Jurkat, Clone E6-1 (cell line): ENCODE results near the gene GNL3.
"Not testable (repeated sequence)": the region's sequence is repeated elsewhere in the genome, so short reads cannot be mapped to it uniquely, and the experiment has no call there.

ENCODE experiments used
- DNase-seq: peaks from one replicate; pipeline ENCODE4 v3.0.0-alpha.2; 2011; ENCODE audit warnings: low read depth, low spot score
- H3K4me3 ChIP-seq: 2 replicates; pipeline ENCODE4 v1.5.1; 2011; ENCODE audit warnings: mild to moderate bottlenecking, low read length, control low read depth, moderate library complexity

Gene GNL3

DNA sequence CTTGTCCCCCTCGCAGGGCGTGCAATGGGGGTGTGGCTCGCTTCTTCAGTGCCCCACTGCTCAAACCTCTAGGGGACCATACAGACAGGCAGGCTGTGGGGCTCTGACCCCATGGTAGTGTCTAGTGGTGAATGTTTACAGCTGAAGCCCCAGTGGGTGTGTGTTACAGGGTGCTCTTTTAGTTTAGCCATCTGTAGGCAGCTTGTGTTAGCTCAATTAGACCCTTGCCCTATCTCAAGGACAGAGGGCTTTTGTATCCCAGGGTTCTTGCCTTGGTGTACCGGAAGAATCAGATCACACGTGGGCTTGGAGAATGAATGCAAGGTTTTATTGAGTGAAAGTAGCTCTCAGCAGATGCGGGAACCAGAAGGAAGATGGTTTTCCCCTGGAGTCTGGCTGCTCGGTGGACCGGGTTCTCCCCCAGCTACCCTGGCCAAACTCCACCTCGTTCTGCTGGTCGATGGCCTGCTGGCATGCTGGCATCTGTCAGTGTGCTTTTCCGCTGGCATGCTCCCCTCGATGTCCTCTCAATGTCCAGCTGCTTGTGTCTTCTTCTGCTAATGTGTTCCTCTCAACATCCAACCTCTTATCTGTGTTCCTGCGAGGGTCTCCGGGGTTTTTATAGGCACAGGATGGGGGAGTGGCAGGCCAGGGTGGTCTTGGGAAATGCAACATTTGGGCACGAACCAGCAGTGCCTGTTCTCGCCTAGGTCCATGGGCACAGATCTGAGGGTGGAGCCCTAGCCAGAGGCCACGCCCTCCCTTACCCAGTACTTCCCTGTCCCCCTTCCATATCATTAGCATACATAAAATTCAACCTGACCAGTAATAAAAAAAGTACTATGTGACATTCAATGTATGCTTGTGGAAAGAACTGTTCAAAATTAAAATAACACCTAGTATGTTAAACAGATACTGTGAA, 26.7 kb downstream of the GNL3 start:
- no peak for DNase-seq
- no peak overlapping the region for H3K4me3 ChIP-seq

DNA sequence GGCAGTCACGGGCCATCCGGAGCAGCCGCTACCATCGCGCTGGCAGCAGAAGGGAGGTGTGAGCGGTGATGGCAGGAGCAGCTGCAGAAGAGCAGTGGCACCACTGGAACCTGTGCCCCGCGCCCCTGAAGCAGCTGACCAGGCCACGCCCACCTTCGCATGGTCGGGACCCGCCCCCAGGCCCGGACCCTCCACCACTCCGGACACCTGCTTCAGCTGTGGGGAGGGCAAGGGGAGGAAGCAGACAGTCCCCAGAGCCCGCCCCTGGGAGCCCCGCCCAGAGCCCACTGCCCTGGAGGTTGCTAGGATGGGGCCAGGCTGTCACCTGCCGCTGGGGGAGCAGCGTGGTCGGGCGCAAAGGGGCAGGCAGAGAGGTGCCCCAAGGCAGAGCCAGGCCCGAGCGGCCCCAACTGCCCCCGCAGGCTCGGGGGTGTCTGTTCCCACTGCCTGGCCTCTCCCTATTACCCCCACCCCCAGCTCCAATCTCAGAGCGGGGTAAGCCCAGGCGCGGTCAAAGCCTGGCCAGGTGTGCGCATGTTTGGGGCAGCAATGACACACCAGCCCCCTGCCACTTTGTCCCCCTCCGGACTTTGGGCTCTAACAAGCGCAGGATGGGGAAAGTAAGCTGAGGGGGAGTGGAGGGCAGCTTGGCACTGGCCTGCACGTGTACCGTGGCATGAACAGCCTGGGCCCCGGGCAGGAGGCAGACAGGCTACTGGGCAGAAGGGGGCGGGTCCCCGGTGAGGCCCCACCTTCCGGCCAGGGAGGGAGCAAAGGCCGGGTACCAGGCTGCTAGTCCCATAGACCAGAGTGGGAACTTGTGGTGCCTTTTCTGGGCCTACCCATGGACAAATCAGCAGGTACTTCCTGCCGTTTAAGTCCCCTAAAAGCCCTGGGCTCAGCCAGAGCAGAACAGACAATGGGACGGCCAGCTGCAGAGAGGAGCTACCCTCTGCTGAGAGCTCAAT, 28.8 kb downstream of the GNL3 start:
- no peak overlapping the region for H3K4me3 ChIP-seq
- DNase-seq: no peak

DNA sequence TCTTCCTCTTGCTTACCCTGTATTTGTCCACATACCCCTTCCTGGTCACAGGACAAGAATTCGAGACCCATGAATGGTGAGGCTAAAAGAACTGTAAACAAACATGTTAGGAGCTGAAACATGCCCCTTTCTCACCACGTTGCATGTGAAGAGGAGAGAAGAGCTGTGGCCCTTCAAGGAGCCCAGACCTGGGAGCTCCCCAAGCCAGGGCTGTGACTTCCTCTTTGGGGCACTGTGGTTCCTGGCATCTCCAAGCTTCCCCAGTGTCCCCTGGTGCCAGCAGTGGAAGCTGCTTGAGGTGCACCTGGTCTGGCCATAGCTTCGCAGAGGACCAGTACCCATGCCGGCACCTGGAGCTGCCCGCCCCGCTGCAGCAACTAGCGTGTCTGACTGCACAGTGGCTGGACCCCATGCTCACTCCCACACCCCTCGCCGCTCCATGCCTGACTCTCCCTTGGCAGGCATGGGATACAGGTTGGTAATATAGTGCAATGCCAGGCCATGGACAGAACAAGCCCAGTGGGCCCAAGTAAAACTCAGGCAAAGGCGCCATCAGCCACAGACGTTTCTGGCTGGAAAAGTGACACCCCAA, 30.0 kb downstream of the GNL3 start:
- H3K4me3 ChIP-seq: no peak overlapping the region
- DNase-seq: no peak

- DNase-seq: no peak
Measured at GRCh38 chr3:52719618-52720017, 33.8 kb downstream of the GNL3 start.

GRCh38 chr3:52721002-52721729, 35.3 kb downstream of the GNL3 start:
- H3K4me3 ChIP-seq: no peak overlapping the region
- DNase-seq: peak; percentile 99

More at GRCh38 chr3:52719618-52720017, 33.8 kb downstream of the GNL3 start:
- H3K4me3 ChIP-seq: no peak overlapping the region

DNA sequence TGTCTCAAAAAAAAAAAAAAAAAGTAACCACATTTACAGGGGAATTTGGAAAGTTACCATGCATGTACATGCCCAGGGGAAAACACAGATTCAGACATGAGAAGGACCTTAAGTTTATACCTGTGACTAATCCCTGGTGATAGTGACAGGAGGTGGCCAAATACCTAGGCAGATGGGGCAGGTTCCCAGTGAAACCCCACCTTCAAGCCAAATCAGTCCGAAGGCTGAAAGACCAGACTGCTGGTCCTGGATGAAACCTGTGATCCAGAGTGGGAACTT, 35.8 kb downstream of the GNL3 start:
- no peak for DNase-seq
- H3K4me3 ChIP-seq: no peak overlapping the region

- no peak for DNase-seq
- H3K4me3 ChIP-seq: no peak overlapping the region
Measured at GRCh38 chr3:52722491-52722890, 36.7 kb downstream of the GNL3 start.

GRCh38 chr3:52723935-52724334, 38.1 kb downstream of the GNL3 start:
- DNase-seq: no peak
- no peak overlapping the region for H3K4me3 ChIP-seq

- H3K4me3 ChIP-seq: no peak overlapping the region
- DNase-seq: no peak
Measured at GRCh38 chr3:52724511-52724910, 38.7 kb downstream of the GNL3 start.

- H3K4me3 ChIP-seq: not testable (repeated sequence)
- DNase-seq: peak; percentile 24
Measured at GRCh38 chr3:52728753-52729152, 42.9 kb downstream of the GNL3 start.

GRCh38 chr3:52730681-52731080, 44.8 kb downstream of the GNL3 start:
- H3K4me3 ChIP-seq: no peak overlapping the region
- DNase-seq: no peak

- DNase-seq: no peak
Measured at GRCh38 chr3:52731590-52731989, 45.8 kb downstream of the GNL3 start.

GRCh38 chr3:52733256-52733891, 47.5 kb downstream of the GNL3 start:
- no peak for DNase-seq
- no peak overlapping the region for H3K4me3 ChIP-seq

More at GRCh38 chr3:52731590-52731989, 45.8 kb downstream of the GNL3 start:
- no peak overlapping the region for H3K4me3 ChIP-seq

DNA sequence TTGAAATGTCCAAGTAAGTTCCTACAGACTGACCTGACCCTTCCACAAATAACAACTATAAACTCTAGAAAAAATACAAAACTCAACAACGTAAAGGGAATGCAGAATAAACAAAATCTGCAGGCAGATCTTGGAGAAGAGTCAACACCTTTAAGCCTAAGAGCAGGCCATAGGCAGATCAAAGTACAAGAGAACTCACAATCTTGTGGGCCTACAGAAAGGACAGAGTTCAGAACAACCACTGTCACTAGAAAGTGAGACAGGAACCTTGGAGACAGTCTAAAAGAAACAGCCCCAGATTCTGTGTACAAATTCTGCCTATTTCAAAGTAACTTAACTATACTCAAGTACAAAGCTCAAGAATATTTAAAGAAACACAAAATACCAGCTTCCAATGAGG, 53.9 kb downstream of the GNL3 start:
- H3K4me3 ChIP-seq: no peak overlapping the region
- DNase-seq: no peak

DNA sequence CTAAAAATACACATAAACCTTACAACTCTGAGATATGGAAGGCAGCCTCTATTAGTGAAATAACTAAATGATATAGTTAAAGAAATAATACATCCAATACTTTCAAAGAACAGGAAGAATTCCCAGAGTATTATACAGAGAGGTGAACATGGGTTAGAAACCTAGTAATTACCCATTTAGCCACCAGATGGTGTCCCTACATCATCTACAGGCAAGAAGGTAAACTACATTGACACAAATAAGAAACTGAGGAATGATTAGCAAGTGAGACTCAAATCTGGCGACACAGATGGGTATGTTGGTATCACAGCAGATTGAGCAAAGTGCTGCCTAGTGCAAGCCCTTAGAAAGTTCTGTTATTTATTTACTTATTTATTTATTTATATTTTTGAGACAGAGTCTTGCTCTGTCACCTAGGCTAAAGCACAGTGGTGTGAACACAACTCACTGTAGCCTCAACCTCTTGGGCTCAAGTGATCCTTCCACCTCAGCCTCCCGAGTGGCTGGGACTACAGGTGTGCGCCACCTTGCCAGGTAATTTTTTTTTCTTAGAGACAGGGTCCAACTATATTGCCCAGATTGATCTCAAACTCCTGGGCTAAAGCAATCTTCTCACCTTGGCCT, 56.7 kb downstream of the GNL3 start:
- peak; percentile 43 for DNase-seq
- H3K4me3 ChIP-seq: no peak overlapping the region

- H3K4me3 ChIP-seq: no peak overlapping the region
- no peak for DNase-seq
Measured at GRCh38 chr3:52743152-52743551, 57.3 kb downstream of the GNL3 start.

- no peak overlapping the region for H3K4me3 ChIP-seq
- DNase-seq: no peak
Measured at GRCh38 chr3:52743721-52744120, 57.9 kb downstream of the GNL3 start.
